ENCODE results near the gene GRB2. TPM values are rescaled to one million over a fixed set of nuclear protein-coding genes. Genes with fewer than 3 reads are reported as not detected.
"Not testable (repeated sequence)": the region's sequence is repeated elsewhere in the genome, so short reads cannot be mapped to it uniquely, and the experiment has no call there.

Gene GRB2
- total RNA-seq, 1 donor from 2014 or later: 65.7 TPM

DNA sequence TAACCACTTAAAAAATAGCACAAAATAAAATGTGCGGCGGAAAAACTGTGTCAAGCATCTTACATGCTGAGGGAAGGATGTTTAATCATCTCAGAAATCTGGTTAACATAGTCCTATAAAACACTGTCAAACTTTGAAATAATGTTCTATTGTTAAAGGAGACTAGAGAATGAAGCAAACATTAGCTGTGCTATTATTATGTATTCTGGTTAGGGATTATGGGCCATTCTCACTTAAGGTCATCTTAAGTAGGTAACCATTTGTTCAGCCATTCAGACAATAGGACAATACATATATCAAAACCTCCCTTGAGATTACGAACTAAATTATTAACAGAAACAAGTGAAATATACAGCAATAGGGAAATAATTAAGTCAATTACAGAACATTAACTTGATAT, 24.7 kb downstream of the GRB2 start:
- intact Hi-C loops (cut with DNase I): no loop called here
- TF ChIP-seq, protein P1, sequence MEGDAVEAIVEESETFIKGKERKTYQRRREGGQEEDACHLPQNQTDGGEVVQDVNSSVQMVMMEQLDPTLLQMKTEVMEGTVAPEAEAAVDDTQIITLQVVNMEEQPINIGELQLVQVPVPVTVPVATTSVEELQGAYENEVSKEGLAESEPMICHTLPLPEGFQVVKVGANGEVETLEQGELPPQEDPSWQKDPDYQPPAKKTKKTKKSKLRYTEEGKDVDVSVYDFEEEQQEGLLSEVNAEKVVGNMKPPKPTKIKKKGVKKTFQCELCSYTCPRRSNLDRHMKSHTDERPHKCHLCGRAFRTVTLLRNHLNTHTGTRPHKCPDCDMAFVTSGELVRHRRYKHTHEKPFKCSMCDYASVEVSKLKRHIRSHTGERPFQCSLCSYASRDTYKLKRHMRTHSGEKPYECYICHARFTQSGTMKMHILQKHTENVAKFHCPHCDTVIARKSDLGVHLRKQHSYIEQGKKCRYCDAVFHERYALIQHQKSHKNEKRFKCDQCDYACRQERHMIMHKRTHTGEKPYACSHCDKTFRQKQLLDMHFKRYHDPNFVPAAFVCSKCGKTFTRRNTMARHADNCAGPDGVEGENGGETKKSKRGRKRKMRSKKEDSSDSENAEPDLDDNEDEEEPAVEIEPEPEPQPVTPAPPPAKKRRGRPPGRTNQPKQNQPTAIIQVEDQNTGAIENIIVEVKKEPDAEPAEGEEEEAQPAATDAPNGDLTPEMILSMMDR (IDR thresholded peaks at IDR 0.05): no peak
- Histone ChIP-seq H3K36me3 (peaks cover 0 to 5% of the 10 kb centered on the region in 2 donors), H3K9me3 (no peaks in the 10 kb centered on the region), H3K4me3 (no peak overlapping the region), H3K27me3 (no peaks in the 10 kb centered on the region), H3K27ac (no peak overlapping the region), H3K4me1 (no peaks in the 10 kb centered on the region)
- DNase-seq (ENCODE audit: low spot score in 2 of 2): no peak

DNA sequence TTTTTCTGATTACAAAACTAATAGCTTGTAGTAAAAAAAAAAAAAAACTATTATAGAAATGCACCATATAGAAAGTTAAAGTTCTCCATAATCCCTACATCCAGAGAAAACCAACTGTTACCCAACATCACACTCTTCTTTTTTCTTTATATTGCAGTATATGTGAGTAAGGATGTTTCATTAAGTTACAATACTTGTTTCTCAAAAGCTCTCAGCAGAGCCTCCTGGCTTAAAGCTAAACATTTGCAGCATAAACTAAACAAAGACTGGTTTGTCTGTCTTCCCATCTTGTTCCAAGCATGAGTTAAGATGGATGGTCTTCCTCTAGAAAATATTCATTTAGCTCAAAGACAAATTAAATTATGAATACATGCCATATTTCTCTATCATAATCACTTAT, 25.2 kb downstream of the GRB2 start:
- H3K4me3 ChIP-seq: no peak overlapping the region
- peaks cover 3 to 7% of the 10 kb centered on the region in 2 donors for H3K36me3 ChIP-seq
- no peaks in the 10 kb centered on the region for H3K4me1 ChIP-seq
- intact Hi-C loops (cut with DNase I): no loop called here
- H3K27ac ChIP-seq: no peak overlapping the region
- no peaks in the 10 kb centered on the region for H3K9me3 ChIP-seq
- TF ChIP-seq, protein P1 (IDR thresholded peaks at IDR 0.05): no peak
- DNase-seq (ENCODE audit: low spot score in 2 of 2): no peak
- no peaks in the 10 kb centered on the region for H3K27me3 ChIP-seq

GRCh38 chr17:75379426-75379825, 26.1 kb downstream of the GRB2 start:
- DNase-seq (ENCODE audit: low spot score in 2 of 2); intact Hi-C loops (cut with DNase I); H3K27me3 ChIP-seq; H3K4me1 ChIP-seq; H3K4me3 ChIP-seq; H3K27ac ChIP-seq; H3K9me3 ChIP-seq: not testable (repeated sequence)
- H3K36me3 ChIP-seq: peaks cover 5 to 12% of the 10 kb centered on the region in 2 donors

DNA sequence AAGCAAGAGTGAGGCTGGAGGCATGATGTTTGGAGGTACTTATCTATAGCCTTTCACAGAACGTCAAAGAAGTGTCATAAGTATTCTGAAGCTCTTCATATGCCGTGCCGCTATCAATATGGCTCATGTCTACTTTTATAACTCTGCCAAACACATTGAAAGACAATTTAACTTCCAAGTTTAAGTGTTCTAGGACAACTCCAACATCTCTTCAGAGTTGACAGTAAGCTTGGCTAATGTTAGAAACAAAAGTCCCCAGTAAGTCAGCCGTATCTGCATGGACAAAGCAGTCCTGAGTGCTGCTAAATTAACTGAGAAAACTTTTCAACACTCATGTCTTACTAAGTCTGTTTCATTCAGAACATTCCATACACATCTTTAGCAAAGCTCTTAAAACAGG, 32.2 kb downstream of the GRB2 start:
- peaks cover 3 to 29% of the 10 kb centered on the region in 2 donors for H3K4me1 ChIP-seq
- H3K27ac ChIP-seq: no peak overlapping the region
- H3K27me3 ChIP-seq: no peaks in the 10 kb centered on the region
- TF ChIP-seq, protein P1 (IDR thresholded peaks at IDR 0.05): no peak
- peaks cover 5 to 12% of the 10 kb centered on the region in 2 donors for H3K36me3 ChIP-seq
- no peaks in the 10 kb centered on the region for H3K9me3 ChIP-seq
- intact Hi-C loops (cut with DNase I): loop anchor here (5.0 kb wide), 1 partner anchor 34 kb away; the partner anchor contains the start of gene GRB2
- no peak overlapping the region for H3K4me3 ChIP-seq
- no peak for DNase-seq (ENCODE audit: low spot score in 2 of 2)

DNA sequence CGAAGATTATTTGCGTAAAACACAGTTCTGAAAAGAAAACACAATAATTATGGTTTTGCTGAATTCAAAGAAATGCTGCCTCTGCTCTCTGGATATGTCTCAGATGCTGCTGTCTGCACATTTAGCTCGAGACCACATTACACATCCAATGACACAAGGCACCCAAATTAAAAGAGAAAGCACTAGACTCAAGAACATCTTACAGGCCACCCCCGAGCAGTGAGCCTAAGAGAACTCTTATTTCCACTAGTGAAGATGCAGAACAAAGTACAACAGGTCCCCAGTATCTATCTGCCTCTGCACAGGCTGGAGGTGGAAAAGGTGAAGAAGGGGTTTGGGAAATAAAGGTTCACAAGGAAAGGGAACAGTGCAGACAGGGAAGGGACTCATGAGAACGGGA, 33.5 kb downstream of the GRB2 start:
- Histone ChIP-seq H3K4me1 (peaks cover 3 to 29% of the 10 kb centered on the region in 2 donors), H3K36me3 (peaks cover 5 to 12% of the 10 kb centered on the region in 2 donors), H3K27me3 (no peaks in the 10 kb centered on the region), H3K27ac (peak overlapping the region; percentile 59 to 82), H3K9me3 (no peaks in the 10 kb centered on the region), H3K4me3 (no peak overlapping the region)
- intact Hi-C loops (cut with DNase I): loop anchor here (5.0 kb wide), 1 partner anchor 35 kb away; the partner anchor contains the start of gene GRB2
- no peak for DNase-seq (ENCODE audit: low spot score in 2 of 2)
- TF ChIP-seq, protein P1 (IDR thresholded peaks at IDR 0.05): no peak

DNA sequence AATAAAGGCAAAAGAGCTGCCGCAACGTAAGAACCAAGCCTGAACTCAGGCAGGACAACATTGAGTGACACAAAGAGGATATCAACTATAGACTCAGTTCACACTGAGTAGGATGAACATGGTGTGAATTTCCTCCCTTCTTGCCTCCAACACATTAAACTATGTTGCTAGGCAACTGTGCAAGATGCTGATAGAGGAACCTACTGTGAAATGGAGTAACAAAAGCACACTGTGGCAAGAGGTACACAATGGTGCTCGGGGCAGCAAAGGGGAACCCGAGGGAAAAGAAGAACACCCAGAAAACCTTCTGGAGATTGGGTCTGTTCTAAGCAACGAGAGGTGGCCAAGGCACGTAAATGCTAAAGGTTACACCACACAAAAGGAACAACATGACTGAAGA, 34.1 kb downstream of the GRB2 start:
- no peak for DNase-seq (ENCODE audit: low spot score in 2 of 2)
- Histone ChIP-seq H3K36me3 (peaks cover 5 to 8% of the 10 kb centered on the region in 2 donors), H3K9me3 (no peaks in the 10 kb centered on the region), H3K4me3 (no peak overlapping the region), H3K27ac (peak overlapping the region; percentile 59 to 82), H3K4me1 (peaks cover 3 to 32% of the 10 kb centered on the region in 2 donors), H3K27me3 (no peaks in the 10 kb centered on the region)
- TF ChIP-seq, protein P1 (IDR thresholded peaks at IDR 0.05): no peak
- intact Hi-C loops (cut with DNase I): loop anchor here (5.0 kb wide), 1 partner anchor 36 kb away; the partner anchor contains the start of gene GRB2

All from ascending aorta (tissue), 2 donors.